ENCODE data around the gene MLST8. TPM values are rescaled to one million over a fixed set of nuclear protein-coding genes. Genes with fewer than 3 reads are reported as not detected.

MLST8 gene
- total RNA-seq, 1 donor from 2014 or later: 7.8 TPM

DNA sequence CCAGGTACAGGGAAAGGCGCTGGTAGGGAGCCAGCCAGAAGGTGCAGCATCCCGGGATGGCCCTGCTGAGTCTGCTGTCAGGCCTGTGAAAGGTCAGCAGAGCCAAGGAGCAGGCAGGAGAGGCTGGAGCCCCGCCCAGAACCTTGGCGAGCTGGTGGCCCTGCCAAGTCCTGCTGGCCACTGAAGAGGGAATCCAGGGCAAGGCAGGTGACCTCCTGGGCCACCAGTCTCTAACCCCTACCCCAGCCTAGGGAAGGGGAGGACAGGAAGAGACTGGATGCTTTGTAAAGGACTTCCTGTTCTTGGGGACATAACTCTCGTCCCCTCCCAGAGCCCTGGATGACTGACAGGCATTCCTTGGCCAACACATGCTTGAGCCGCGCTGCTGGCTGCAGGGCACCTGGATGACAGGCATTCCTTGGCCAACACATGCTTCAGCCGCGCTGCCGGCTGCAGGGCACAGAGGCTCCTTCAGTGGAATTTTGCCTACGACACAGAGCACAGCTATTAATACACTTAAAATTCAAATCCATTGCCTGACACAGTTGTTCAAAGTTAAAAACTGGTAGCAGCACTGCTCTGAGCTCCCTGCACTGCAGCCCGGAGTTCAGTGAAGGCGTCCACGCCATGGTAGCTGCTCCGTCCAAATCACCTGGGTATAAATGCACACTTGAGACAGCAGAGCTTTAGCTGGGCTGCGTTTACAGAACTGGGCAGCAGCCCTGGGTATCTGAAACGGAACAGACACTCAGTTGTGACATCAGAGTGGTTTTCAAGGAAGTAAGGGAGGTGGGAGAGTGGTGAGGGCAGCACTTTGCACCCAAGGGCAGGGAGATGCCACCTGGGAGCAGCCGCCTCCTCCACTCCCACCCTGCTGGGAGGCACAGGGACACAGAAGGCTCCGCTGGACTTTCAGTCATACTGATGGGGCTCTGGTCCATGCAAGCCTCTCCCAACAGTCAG is 7.4 kb downstream of the MLST8 start:
- H3K4me3 ChIP-seq (ENCODE audit: low read length in 3 of 3): peak overlapping the region; percentile 86 to 91 (median 87)
- H3K36me3 ChIP-seq (ENCODE audit: control insufficient read depth in 3 of 3, insufficient read depth in 3 of 3, low read length in 3 of 3): peaks cover 19 to 24% (median 19%) of the 10 kb centered on the region in 3 donors
- H3K4me1 ChIP-seq (ENCODE audit: control insufficient read depth in 3 of 3, insufficient read depth in 3 of 3, low read length in 3 of 3): peaks cover 40 to 57% (median 50%) of the 10 kb centered on the region in 3 donors
- peak overlapping the region; percentile 73 to 98 (median 92) for H3K9ac ChIP-seq (ENCODE audit: low read depth in 1 of 3, low read length in 3 of 3)
- H3K27me3 ChIP-seq (ENCODE audit: control insufficient read depth in 3 of 3, insufficient read depth in 3 of 3, low read length in 3 of 3): no peaks in the 10 kb centered on the region
- no peaks in the 10 kb centered on the region for H3K9me3 ChIP-seq (ENCODE audit: control insufficient read depth in 3 of 3, low read length in 3 of 3)
- peak overlapping the region; percentile 77 for H3K27ac ChIP-seq (ENCODE audit: low read depth, low read length)

DNA sequence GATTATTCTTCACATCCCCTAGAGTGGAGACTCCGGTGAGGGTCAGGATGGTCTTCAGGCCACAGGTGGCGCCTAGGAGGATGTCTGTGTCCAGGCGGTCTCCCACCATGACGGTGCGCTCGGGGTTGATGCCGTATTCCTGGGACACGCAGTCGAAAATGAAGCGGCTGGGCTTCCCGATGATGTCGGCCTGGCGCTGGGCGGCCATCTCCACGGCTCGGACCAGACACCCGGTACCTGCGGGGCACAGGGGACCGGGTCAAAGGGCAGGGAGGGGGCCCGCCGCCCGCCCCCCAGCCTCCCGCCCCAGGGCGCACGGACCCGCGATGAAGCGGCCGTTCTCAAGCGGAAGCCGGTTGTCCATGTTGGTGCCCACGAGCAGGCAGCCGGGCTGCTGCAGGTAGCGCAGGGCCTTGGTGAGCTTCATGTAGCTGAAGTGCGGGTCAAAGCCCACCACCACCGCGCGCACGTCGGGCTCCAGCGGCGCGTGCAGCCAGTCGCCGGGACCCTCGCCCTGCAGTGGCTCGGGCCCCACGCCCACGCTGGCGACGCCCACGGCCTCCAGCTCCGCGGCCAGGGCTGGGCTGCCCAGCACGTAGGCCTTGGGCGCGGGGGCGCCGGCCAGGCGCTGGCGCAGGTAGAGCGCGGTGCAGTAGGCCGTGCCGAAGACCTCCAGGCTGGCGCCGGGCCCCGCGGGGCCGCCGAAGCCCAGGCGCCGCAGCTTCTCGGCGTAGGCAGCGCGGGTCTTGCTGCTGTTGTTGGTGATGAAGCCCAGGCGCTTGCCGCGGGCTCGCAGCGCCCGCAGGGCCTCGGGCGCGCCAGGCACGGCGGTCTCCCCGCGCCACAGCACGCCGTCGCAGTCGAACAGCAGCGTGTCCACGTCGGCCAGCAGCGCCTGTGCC is 8.8 kb downstream of the MLST8 start:
- Histone ChIP-seq H3K4me3 (ENCODE audit: low read length in 3 of 3) (peak overlapping the region; percentile 86 to 91 (median 87)), H3K4me1 (ENCODE audit: control insufficient read depth in 3 of 3, insufficient read depth in 3 of 3, low read length in 3 of 3) (peaks cover 39 to 50% (median 45%) of the 10 kb centered on the region in 3 donors), H3K27ac (ENCODE audit: low read depth, low read length) (peak overlapping the region; percentile 77), H3K9me3 (ENCODE audit: control insufficient read depth in 3 of 3, low read length in 3 of 3) (no peaks in the 10 kb centered on the region), H3K9ac (ENCODE audit: low read depth in 1 of 3, low read length in 3 of 3) (peak overlapping the region; percentile 73 to 98 (median 92)), H3K36me3 (ENCODE audit: control insufficient read depth in 3 of 3, insufficient read depth in 3 of 3, low read length in 3 of 3) (peaks cover 5 to 11% (median 7%) of the 10 kb centered on the region in 3 donors), H3K27me3 (ENCODE audit: control insufficient read depth in 3 of 3, insufficient read depth in 3 of 3, low read length in 3 of 3) (no peaks in the 10 kb centered on the region)

GRCh38 chr16:2214719-2214968 is 9.4 kb downstream of the MLST8 start, which contains the start of gene PGP:
PGP (minus strand) TSS chr16:2214840; CDS start chr16:2214777, 63 bp downstream.
- Histone ChIP-seq H3K9ac (ENCODE audit: low read depth in 1 of 3, low read length in 3 of 3) (peak within 1 kb of the TSS; percentile 81 to 98 (median 94)), H3K27me3 (ENCODE audit: control insufficient read depth in 3 of 3, insufficient read depth in 3 of 3, low read length in 3 of 3) (no peaks in the 10 kb centered on the region), H3K9me3 (ENCODE audit: control insufficient read depth in 3 of 3, low read length in 3 of 3) (no peaks in the 10 kb centered on the region), H3K4me1 (ENCODE audit: control insufficient read depth in 3 of 3, insufficient read depth in 3 of 3, low read length in 3 of 3) (peaks cover 39 to 46% (median 42%) of the 10 kb centered on the region in 3 donors), H3K27ac (ENCODE audit: low read depth, low read length) (peak within 1 kb of the TSS; percentile 89), H3K36me3 (ENCODE audit: control insufficient read depth in 3 of 3, insufficient read depth in 3 of 3, low read length in 3 of 3) (peaks cover 0 to 5% (median 3%) of the 10 kb centered on the region in 3 donors), H3K4me3 (ENCODE audit: low read length in 3 of 3) (peak within 1 kb of the TSS; percentile 88 to 91 (median 89))

- Histone ChIP-seq H3K9me3 (ENCODE audit: control insufficient read depth in 3 of 3, low read length in 3 of 3) (no peaks in the 10 kb centered on the region), H3K4me3 (ENCODE audit: low read length in 3 of 3) (no peak overlapping the region), H3K36me3 (ENCODE audit: control insufficient read depth in 3 of 3, insufficient read depth in 3 of 3, low read length in 3 of 3) (no peaks in the 10 kb centered on the region), H3K27me3 (ENCODE audit: control insufficient read depth in 3 of 3, insufficient read depth in 3 of 3, low read length in 3 of 3) (no peaks in the 10 kb centered on the region), H3K27ac (ENCODE audit: low read depth, low read length) (no peak overlapping the region), H3K9ac (ENCODE audit: low read depth in 1 of 3, low read length in 3 of 3) (no peak overlapping the region), H3K4me1 (ENCODE audit: control insufficient read depth in 3 of 3, insufficient read depth in 3 of 3, low read length in 3 of 3) (peaks cover 25 to 30% (median 25%) of the 10 kb centered on the region in 3 donors)
These were observed 11.1 kb downstream of the MLST8 start for GRCh38 chr16:2216330-2216729.

DNA sequence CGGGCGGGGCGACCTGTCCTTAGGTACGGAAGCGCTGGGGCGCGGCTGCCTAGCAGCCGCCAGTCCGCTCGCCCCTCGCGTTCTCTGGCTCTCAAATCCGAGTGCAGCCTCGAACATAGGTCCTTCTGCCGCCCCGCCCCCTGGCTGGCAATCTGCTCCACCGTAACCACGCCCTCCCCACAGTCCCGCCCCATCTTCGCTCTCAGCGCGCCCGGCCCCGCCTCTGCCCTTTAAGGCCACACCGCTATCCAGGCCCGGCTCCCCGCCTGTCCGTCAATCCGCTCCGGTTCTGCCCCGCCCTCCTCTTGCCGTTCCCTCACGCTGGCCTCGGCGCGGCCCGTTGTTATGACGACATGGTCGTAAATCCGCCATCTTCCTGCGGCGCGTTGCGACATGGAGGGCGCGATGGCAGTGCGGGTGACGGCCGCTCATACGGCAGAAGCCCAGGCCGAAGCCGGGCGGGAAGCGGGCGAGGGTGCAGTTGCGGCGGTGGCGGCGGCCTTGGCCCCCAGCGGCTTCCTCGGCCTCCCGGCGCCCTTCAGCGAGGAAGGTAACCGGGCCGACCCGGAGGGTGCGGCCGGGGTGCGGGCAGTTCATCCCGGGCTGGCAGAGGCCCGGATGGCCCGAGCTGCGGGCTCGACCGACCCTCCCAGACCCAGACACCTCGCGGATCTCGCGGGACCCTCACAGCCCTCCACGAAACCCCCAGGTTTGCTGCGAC is 18.1 kb downstream of the MLST8 start, which contains the start of gene E4F1:
Gene E4F1, plus strand, starts transcription at position 371 of the 721 bp plus-strand sequence. Its CDS starts 23 bp downstream, at position 394.
- Histone ChIP-seq H3K4me1 (ENCODE audit: control insufficient read depth in 3 of 3, insufficient read depth in 3 of 3, low read length in 3 of 3) (peaks cover 13 to 24% (median 24%) of the 10 kb centered on the region in 3 donors), H3K36me3 (ENCODE audit: control insufficient read depth in 3 of 3, insufficient read depth in 3 of 3, low read length in 3 of 3) (peaks cover under 1 to 9% (median 9%) of the 10 kb centered on the region in 3 donors), H3K9ac (ENCODE audit: low read depth in 1 of 3, low read length in 3 of 3) (peak within 1 kb of the TSS; percentile 87 to 95 (median 93)), H3K27me3 (ENCODE audit: control insufficient read depth in 3 of 3, insufficient read depth in 3 of 3, low read length in 3 of 3) (no peaks in the 10 kb centered on the region), H3K9me3 (ENCODE audit: control insufficient read depth in 3 of 3, low read length in 3 of 3) (no peaks in the 10 kb centered on the region), H3K27ac (ENCODE audit: low read depth, low read length) (peak within 1 kb of the TSS; percentile 84), H3K4me3 (ENCODE audit: low read length in 3 of 3) (peak within 1 kb of the TSS; percentile 78 to 86 (median 83))

DNA sequence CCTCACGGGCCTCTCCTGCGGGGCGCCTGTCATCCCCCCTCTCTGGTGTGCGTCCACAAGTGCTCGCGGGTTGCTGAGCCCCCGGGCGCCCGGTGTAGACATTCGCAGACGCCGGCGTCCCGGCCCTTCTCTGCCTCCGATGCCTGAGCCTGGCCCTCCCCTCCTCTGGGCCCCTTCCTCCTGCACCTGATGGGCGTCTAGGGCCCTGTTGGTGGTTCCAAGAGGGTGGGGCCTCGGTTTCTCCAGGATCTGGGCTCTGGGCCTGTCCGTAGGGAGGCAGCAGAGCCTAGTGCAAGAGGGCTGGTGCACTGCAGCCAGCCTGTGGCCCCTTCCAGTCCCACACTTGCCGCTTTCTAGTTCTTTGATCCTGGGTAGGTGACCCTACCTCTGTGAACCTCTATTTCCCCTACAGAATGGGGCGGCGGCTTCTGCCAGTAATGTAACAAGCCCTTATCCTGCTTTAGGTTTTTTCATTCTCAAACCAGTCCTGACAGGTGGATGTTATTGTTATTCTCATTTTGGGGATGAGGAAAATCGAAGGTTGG is 18.8 kb downstream of the MLST8 start:
- Histone ChIP-seq H3K36me3 (ENCODE audit: control insufficient read depth in 3 of 3, insufficient read depth in 3 of 3, low read length in 3 of 3) (peaks cover 6 to 15% (median 15%) of the 10 kb centered on the region in 3 donors), H3K9me3 (ENCODE audit: control insufficient read depth in 3 of 3, low read length in 3 of 3) (no peaks in the 10 kb centered on the region), H3K4me3 (ENCODE audit: low read length in 3 of 3) (peak overlapping the region; percentile 78 to 86 (median 83)), H3K27me3 (ENCODE audit: control insufficient read depth in 3 of 3, insufficient read depth in 3 of 3, low read length in 3 of 3) (no peaks in the 10 kb centered on the region), H3K9ac (ENCODE audit: low read depth in 1 of 3, low read length in 3 of 3) (peak overlapping the region; percentile 87 to 95 (median 93)), H3K4me1 (ENCODE audit: control insufficient read depth in 3 of 3, insufficient read depth in 3 of 3, low read length in 3 of 3) (peaks cover 13 to 24% (median 24%) of the 10 kb centered on the region in 3 donors), H3K27ac (ENCODE audit: low read depth, low read length) (peak overlapping the region; percentile 84)

DNA sequence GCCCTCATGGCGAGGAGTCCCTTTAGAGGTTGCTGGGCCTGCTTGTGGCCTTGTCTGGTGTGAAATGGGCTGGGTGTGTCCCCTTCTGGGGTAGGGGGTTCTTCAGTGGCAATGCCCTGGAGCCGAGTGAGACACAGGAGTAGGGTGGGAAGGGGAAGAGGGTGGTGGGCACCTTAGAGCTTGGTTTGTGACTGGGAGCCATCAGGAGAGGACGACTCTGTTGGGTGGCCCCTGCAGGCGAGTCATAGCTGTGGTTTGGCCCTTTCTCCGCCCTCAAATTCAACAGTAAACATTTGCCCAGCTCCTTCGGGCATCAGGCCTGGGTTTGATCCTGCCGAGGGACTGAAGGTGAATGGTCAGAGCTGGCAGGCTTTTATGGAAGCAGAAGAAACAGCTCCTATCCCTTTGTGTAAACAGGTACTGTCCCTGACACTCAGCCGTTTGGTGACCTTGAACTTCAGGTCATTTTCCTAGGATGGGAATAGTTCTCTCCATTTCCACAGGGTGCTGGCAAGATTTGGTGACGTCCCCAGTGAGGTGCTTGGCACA is 21.1 kb downstream of the MLST8 start:
- H3K4me3 ChIP-seq (ENCODE audit: low read length in 3 of 3): no peak overlapping the region
- H3K36me3 ChIP-seq (ENCODE audit: control insufficient read depth in 3 of 3, insufficient read depth in 3 of 3, low read length in 3 of 3): peaks cover 27 to 33% (median 31%) of the 10 kb centered on the region in 3 donors
- H3K9me3 ChIP-seq (ENCODE audit: control insufficient read depth in 3 of 3, low read length in 3 of 3): no peaks in the 10 kb centered on the region
- H3K27me3 ChIP-seq (ENCODE audit: control insufficient read depth in 3 of 3, insufficient read depth in 3 of 3, low read length in 3 of 3): no peaks in the 10 kb centered on the region
- H3K9ac ChIP-seq (ENCODE audit: low read depth in 1 of 3, low read length in 3 of 3): peak overlapping the region in 2 of 3 donors; percentile 33 to 54
- H3K27ac ChIP-seq (ENCODE audit: low read depth, low read length): no peak overlapping the region
- H3K4me1 ChIP-seq (ENCODE audit: control insufficient read depth in 3 of 3, insufficient read depth in 3 of 3, low read length in 3 of 3): peaks cover 13 to 24% (median 24%) of the 10 kb centered on the region in 3 donors

DNA sequence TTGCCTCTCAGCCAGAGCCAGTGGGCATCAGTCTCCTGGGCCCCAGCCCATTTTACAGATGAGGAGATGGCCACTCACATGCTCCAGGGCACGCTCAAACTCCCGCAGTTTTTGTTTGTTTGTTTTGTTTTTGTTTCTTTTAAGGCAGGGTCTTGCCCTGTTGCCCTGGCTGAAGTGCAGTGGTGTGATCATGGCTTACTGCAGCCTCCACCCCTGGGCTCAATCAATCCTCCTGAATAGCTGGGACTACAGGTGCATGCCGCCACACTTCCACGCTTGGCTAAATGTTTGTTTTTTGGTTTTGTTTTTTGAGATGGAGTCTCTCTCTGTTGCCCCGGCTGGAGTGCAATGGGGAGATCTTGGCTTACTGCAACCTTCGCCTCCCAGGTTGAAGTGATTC is 21.7 kb downstream of the MLST8 start:
- peaks cover 33 to 38% (median 37%) of the 10 kb centered on the region in 3 donors for H3K36me3 ChIP-seq (ENCODE audit: control insufficient read depth in 3 of 3, insufficient read depth in 3 of 3, low read length in 3 of 3)
- no peak overlapping the region for H3K4me3 ChIP-seq (ENCODE audit: low read length in 3 of 3)
- peaks cover 13 to 24% (median 24%) of the 10 kb centered on the region in 3 donors for H3K4me1 ChIP-seq (ENCODE audit: control insufficient read depth in 3 of 3, insufficient read depth in 3 of 3, low read length in 3 of 3)
- no peaks in the 10 kb centered on the region for H3K27me3 ChIP-seq (ENCODE audit: control insufficient read depth in 3 of 3, insufficient read depth in 3 of 3, low read length in 3 of 3)
- H3K9ac ChIP-seq (ENCODE audit: low read depth in 1 of 3, low read length in 3 of 3): peak overlapping the region in 1 of 3 donors; percentile 33
- H3K9me3 ChIP-seq (ENCODE audit: control insufficient read depth in 3 of 3, low read length in 3 of 3): no peaks in the 10 kb centered on the region
- no peak overlapping the region for H3K27ac ChIP-seq (ENCODE audit: low read depth, low read length)

All from skeletal muscle tissue (tissue), 4 donors.